ENCODE measurements around the gene MEF2A. TPM values are rescaled to one million over a fixed set of nuclear protein-coding genes. Genes with fewer than 3 reads are reported as not detected.

MEF2A gene
- total and polyA plus RNA-seq, 9 of the 15 experiments (the other 6 are each of a cell fraction or from before 2014, with no cell fraction given), result 1.6 to 18.7 (median 8.7) TPM

DNA sequence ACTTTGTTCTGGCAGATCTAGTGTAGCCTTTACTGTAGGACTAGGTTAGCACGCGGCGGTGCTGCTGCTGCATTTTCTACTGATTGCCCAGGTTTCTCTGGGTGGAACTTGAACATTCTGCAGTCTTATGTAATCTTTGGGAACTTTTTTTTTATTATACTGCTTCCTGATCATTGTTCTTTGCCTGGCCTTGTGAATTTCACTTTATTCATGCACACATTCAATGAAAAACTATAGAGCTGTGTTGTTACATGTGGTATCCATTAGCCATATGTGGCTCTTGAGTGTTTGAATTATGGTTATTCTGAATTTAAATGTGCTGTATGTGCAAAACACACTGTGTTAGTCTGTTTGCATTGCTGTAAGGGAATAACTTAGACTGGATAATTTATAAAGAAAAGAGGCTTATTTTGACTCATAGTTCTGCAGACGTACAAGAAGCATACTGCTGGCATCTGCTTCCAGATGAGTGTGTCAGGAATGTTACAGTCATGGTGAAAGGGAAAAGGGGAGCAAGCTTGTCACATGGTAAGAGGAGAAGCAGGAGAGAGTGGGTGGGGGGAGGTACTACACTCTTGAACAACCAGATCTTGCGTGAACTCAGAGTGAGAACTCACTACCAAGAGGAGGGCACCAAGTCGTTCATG, 26.5 kb downstream of the MEF2A start:
- no peaks in the 10 kb centered on the region for H3K9me1 ChIP-seq (ENCODE audit: control insufficient read depth, insufficient read depth, low read length)
- BruUV-seq (replicated peaks), result no TSS peak
- TF ChIP-seq ZBTB8A (IDR thresholded peaks at IDR 0.05; ENCODE audit: partially characterized antibody) (no peak), ZNF316 (IDR thresholded peaks at IDR 0.05) (peak; percentile 31; the same call in 1 of the 2 replicates)
- H3K4me1 ChIP-seq (replicated peaks in 1 of 2; ENCODE audit: control insufficient read depth in 2 of 2, insufficient read depth in 2 of 2, low read length in 2 of 2), result no peaks in the 10 kb centered on the region
- H3K27ac ChIP-seq (ENCODE audit: extremely low read depth, low read depth, low read length), result no peak overlapping the region
- WGBS (ENCODE audit: insufficient coverage, low coverage, missing lambda C conversion rate), result 35% methylated on average over 6 of the region's 6 CpGs
- DNase-seq (ENCODE audit: extremely low read depth in 1 of 4, low spot score in 3 of 4), result no peak
- H3K9me3 ChIP-seq (replicated peaks; ENCODE audit: control insufficient read depth, insufficient read depth, low read depth, low read length), result no peaks in the 10 kb centered on the region
- POLR2A ChIA-PET, result no interaction called here
- in situ Hi-C loops (cut with MboI), result no loop called here
- H3K9ac ChIP-seq (ENCODE audit: insufficient read depth in 1 of 2, low read depth in 2 of 2, low read length in 2 of 2), result no peak overlapping the region
- H3K4me3 ChIP-seq, result no peak overlapping the region
- H3K4me2 ChIP-seq (ENCODE audit: insufficient read depth, low read length), result no peak overlapping the region
- intact Hi-C loops (cut with micrococcal nuclease), result no loop called here
- H4K20me1 ChIP-seq (replicated peaks; ENCODE audit: control insufficient read depth, insufficient read depth, low read length), result no peaks in the 10 kb centered on the region
- no peak overlapping the region for H2AFZ ChIP-seq (ENCODE audit: low read depth, low read length)
- no peak for FAIRE-seq
- peaks cover 11% of the 10 kb centered on the region; the same call in 1 of the 3 replicates for H3K79me2 ChIP-seq (ENCODE audit: control insufficient read depth, insufficient read depth, low read length)
- no peaks in the 10 kb centered on the region for H3K36me3 ChIP-seq (ENCODE audit: control insufficient read depth, insufficient read depth, low read length)
- ATAC-seq, result no peak
- no peaks in the 10 kb centered on the region for H3K27me3 ChIP-seq (ENCODE audit: control insufficient read depth in 2 of 2, insufficient read depth in 2 of 2, low read length in 2 of 2)
- CTCF ChIA-PET (ENCODE audit: low intra/inter-chr PET ratio), result no interaction called here

DNA sequence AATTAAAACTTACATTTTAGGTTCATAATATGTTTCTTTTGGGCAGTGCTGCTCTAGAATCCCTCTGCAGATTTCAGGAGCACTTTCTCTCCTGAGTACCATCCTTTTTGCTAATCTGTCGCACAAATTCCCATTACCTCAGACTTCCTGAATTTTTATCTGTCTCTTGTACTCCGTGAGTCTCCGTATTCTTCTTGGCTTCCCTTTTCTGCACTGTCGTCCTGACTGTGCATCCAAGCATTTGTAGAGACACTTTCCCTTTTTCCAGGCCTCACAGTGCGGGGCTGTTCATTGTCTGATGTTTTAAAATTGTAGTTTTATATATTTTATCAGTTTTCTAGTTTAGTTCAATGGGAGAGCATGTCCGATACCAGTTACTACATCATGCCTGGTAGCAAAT, 27.3 kb downstream of the MEF2A start:
- intact Hi-C loops (cut with micrococcal nuclease) (no loop called here), in situ Hi-C loops (cut with MboI) (no loop called here)
- no peak for DNase-seq (ENCODE audit: extremely low read depth in 1 of 4, low spot score in 3 of 4)
- no peak overlapping the region for H3K27ac ChIP-seq (ENCODE audit: extremely low read depth, low read depth, low read length)
- H3K9ac ChIP-seq (ENCODE audit: insufficient read depth in 1 of 2, low read depth in 2 of 2, low read length in 2 of 2), result no peak overlapping the region
- no peak overlapping the region for H3K4me2 ChIP-seq (ENCODE audit: insufficient read depth, low read length)
- no peaks in the 10 kb centered on the region for H3K36me3 ChIP-seq (ENCODE audit: control insufficient read depth, insufficient read depth, low read length)
- no peak for ATAC-seq
- peak; percentile 9; the same call in 1 of the 2 replicates for TF ChIP-seq SPI1 (IDR thresholded peaks at IDR 0.05; ENCODE audit: borderline replicate concordance, low read depth, low read length)
- no peak for TF ChIP-seq NCOA2 (IDR thresholded peaks at IDR 0.05; ENCODE audit: partially characterized antibody in 2 of 2)
- TF ChIP-seq, protein P1, sequence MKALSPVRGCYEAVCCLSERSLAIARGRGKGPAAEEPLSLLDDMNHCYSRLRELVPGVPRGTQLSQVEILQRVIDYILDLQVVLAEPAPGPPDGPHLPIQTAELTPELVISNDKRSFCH (CRISPR knock-in tag; IDR thresholded peaks at IDR 0.05), result no peak
- TF ChIP-seq, protein P1 (tag; IDR thresholded peaks at IDR 0.05), result no peak
- no peak for TF ChIP-seq SIN3A (IDR thresholded peaks at IDR 0.05; ENCODE audit: borderline replicate concordance in 2 of 2, control insufficient read depth in 1 of 2, low read depth in 2 of 2, low read length in 2 of 2)
- H3K4me3 ChIP-seq, result no peak overlapping the region
- no peak for FAIRE-seq
- no peak overlapping the region for H2AFZ ChIP-seq (ENCODE audit: low read depth, low read length)
- H3K4me1 ChIP-seq (replicated peaks in 1 of 2; ENCODE audit: control insufficient read depth in 2 of 2, insufficient read depth in 2 of 2, low read length in 2 of 2), result no peaks in the 10 kb centered on the region
- ChIA-PET POLR2A (no interaction called here), CTCF (ENCODE audit: low intra/inter-chr PET ratio) (no interaction called here)
- BruUV-seq (replicated peaks), result no TSS peak
- WGBS (ENCODE audit: insufficient coverage, low coverage, missing lambda C conversion rate), result 24% methylated on average over 6 of the region's 6 CpGs
- peaks cover 11% of the 10 kb centered on the region; the same call in 1 of the 3 replicates for H3K79me2 ChIP-seq (ENCODE audit: control insufficient read depth, insufficient read depth, low read length)
- no peaks in the 10 kb centered on the region for H3K27me3 ChIP-seq (ENCODE audit: control insufficient read depth in 2 of 2, insufficient read depth in 2 of 2, low read length in 2 of 2)
- H4K20me1 ChIP-seq (replicated peaks; ENCODE audit: control insufficient read depth, insufficient read depth, low read length), result no peaks in the 10 kb centered on the region
- no peaks in the 10 kb centered on the region for H3K9me3 ChIP-seq (replicated peaks; ENCODE audit: control insufficient read depth, insufficient read depth, low read depth, low read length)
- H3K9me1 ChIP-seq (ENCODE audit: control insufficient read depth, insufficient read depth, low read length), result no peaks in the 10 kb centered on the region

Data from K562 (cell line).